ENCODE data around the gene DCDC1.

The DCDC1 gene

GRCh38 chr11:31236143-31236542, 133.4 kb downstream of the DCDC1 start:
- no peak for DNase-seq (ENCODE audit: low read depth)

GRCh38 chr11:31233425-31233824, 136.1 kb downstream of the DCDC1 start:
- no peak for DNase-seq (ENCODE audit: low read depth)

GRCh38 chr11:31231601-31232000, 137.9 kb downstream of the DCDC1 start:
- no peak for DNase-seq (ENCODE audit: low read depth)

- no peak for DNase-seq (ENCODE audit: low read depth)
These were observed 150.7 kb downstream of the DCDC1 start for GRCh38 chr11:31218847-31219246.

DNA sequence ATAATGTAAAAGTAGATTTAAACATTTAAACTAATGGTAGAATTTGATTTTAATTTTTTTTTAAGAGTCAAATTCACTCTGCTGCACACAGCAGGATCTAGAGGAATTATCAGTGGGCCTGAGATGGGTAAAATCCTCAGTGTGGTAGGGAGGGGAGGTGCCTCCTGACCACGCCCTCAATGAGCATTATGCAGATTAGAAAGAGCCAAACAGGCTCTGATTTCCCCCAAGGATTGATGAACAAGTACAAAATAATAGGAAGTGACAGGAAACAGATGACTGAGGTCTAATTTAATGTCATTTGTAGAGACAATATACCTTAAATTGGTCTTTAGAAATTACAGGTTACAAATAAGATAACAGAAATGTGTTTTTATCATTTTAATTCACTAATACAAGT, 155.2 kb downstream of the DCDC1 start:
- no peak for DNase-seq (ENCODE audit: low read depth)

- no peak for DNase-seq (ENCODE audit: low read depth)
These were observed 170.2 kb downstream of the DCDC1 start for GRCh38 chr11:31199378-31199777.

- no peak for DNase-seq (ENCODE audit: low read depth)
These were observed 195.4 kb downstream of the DCDC1 start for GRCh38 chr11:31173926-31174680.

GRCh38 chr11:31160504-31161422, 208.8 kb downstream of the DCDC1 start:
- DNase-seq (ENCODE audit: low read depth) = no peak

- no peak for DNase-seq (ENCODE audit: low read depth)
These were observed 218.7 kb downstream of the DCDC1 start for GRCh38 chr11:31150841-31151240.

DNA sequence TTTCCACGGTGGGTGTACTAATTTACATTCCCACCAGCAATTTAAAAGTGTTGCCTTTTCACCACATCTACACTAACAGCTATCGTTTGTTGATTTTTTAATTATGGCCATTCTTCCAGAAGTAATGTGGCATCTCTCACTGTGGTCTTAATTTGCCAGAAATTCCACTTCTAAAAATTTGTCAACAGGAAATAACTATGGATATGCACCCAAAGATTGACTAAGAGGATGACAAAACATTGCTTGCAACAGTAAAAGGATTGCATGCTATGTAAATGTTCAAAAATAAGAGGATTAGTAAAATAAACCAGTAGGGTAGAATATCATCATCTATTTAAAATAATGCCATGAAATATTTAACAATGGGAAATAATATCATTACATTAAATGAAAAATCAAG, 219.5 kb downstream of the DCDC1 start:
- DNase-seq (ENCODE audit: low read depth) = no peak

DNA sequence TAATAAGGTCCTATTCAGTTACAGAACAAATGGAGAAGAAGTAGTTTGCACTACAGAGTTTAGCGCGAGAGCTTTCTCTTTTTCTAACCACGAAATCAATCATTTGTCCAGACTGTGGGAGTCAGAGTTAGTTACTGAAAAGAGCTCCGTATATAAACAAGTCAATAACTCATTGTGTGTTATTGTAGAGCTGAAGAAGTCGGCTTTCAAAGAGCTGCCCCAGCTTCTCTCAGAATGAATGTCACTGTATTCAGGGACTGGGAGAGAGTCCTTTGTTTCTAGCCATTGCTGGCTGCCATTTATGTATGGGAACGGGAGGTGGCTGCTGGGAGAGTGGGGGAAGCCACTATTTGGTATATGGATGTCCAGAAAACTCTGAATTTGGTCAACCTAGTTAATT, 227.8 kb downstream of the DCDC1 start:
- no peak for DNase-seq (ENCODE audit: low read depth)

GRCh38 chr11:31139479-31139878, 230.1 kb downstream of the DCDC1 start:
- no peak for DNase-seq (ENCODE audit: low read depth)

- DNase-seq (ENCODE audit: low read depth) = no peak
These were observed 236.8 kb downstream of the DCDC1 start for GRCh38 chr11:31132531-31133421.

GRCh38 chr11:31131760-31132159, 237.8 kb downstream of the DCDC1 start:
- DNase-seq (ENCODE audit: low read depth) = no peak

DNA sequence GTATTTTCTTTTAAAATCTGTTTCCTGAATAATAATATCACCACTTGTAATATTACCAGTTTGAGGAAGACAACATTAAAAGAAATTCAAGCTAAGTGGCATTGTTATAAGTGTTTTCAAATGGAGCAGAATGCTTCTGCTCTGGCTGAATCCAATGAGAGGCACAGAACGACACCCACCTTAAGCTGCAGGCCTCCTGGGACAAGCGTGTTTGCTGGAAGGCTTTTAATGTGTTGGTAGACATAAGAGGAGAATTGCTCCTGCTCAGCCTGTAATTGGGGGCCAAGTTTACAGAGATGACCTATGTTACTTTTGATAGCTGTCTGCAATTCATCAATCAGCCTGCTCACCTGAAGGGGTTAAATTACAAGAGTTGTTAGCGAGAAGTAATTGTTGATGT, 242.2 kb downstream of the DCDC1 start:
- DNase-seq (ENCODE audit: low read depth) = no peak

DNA sequence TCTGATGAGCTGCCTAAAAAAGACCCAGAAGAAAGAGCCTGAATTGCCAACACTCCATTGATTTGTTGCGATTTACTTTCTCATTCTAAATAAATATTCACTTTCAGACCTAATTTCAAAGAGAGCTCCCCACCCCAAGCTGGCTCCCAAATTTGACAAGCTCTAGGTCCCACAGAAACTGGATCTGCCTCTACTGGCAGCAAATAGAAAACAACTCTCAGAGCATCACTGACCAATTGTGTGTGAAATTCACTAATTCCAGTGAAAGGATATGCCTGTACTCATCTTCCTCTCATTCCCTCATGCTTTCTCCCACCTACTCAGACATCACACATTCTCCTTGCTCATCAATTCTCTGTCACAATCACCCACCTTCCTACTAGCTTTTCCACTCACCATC, 249.1 kb downstream of the DCDC1 start:
- no peak for DNase-seq (ENCODE audit: low read depth)

GRCh38 chr11:31118566-31118965, 251.0 kb downstream of the DCDC1 start:
- DNase-seq (ENCODE audit: low read depth) = no peak

GRCh38 chr11:31117038-31117437, 252.5 kb downstream of the DCDC1 start:
- DNase-seq (ENCODE audit: low read depth) = no peak

DNA sequence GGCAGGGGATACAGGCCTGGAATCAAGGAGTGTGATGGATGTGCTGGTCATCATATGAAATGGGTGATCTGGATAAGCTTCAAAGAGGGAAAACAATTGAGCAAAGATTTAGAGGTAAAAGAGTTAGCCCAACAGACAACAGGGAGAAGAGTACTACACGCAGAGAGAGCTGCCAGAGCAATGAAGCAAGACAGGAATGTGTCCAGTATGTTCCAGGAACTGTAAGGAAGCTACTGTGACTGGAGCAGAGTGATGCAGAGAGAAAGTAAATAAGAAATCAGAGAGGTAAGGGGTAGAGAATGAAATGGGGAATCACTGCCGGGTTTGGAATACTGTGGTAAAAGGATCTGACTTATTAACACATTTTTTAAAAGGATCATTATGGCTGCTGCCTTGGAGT, 255.1 kb downstream of the DCDC1 start:
- no peak for DNase-seq (ENCODE audit: low read depth)

DNA sequence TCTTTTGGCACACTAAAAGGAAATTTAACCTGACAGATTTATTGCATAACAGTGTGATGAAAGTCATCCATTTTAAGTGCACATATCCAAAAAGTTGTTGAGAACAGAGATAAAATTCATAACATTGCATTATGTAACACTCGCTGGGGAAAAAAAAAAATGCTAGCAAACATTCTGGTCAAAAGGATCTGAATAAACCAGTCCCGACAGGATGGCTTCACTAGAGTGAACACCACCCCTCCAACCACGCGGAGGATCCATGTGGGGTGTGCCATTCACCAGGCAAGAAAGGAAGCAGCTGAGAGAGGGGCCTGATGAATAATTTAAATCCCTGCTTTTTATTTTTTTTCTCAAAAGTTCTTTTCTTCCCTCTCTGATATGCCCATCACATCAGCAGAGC, 258.7 kb downstream of the DCDC1 start:
- DNase-seq (ENCODE audit: low read depth) = no peak

- no peak for DNase-seq (ENCODE audit: low read depth)
These were observed 260.1 kb downstream of the DCDC1 start for GRCh38 chr11:31109446-31109845.

DNA sequence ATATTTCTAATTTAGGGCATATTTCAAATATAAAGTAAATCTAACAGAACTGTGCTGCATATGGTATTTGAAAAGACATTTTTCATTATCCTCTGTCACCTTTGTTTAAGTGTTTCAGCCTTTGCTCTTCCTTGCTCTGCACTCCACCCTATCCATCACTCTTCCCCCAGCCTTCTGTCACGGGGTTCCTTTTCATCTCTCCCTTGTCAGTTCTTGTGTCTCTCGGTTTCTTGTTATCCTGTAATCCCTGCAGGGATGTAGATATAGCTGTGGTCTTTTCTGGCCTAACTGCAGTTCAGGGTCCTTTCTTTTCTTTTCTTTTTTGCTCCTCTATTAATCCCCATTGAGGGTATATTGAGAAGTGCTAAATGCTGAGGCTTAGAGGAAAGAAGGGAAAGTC, 261.9 kb downstream of the DCDC1 start:
- DNase-seq (ENCODE audit: low read depth) = no peak

Measured in stimulated activated CD8-positive, alpha-beta memory T cell treated with anti-CD3 and anti-CD28 coated beads, Interleukin-7, amount 100 ng/mL, for 24 hours (primary cell).